Natural killer cell (primary cell): ENCODE data around the gene AP1M2. TPM values are rescaled to one million over a fixed set of nuclear protein-coding genes. Genes with fewer than 3 reads are reported as not detected.

ENCODE experiments used
- ATAC-seq, 3 donors: fragments of 150-1000 bp in 2 of 3; fragments of 200-7000 bp in 1 of 3; cut with Tn5 transposase; 1 replicate in 1 of 3; 2 replicates in 2 of 3; pipeline ENCODE4 v1.10.0; 2021; ENCODE audit warnings: mild to moderate bottlenecking in 2 of 3, moderate library complexity in 2 of 3
- DNase-seq, 2 donors: peaks; one replicate each; pipeline versions ENCODE4 v3.0.0 to v3.0.0-alpha.2; 2013 to 2021; ENCODE audit warnings: mixed read lengths in 1 of 2
- H3K27ac ChIP-seq: one replicate; pipeline ENCODE4 v1.5.1; 2013; ENCODE audit warnings: mild to moderate bottlenecking, low read length
- H3K27me3 ChIP-seq: one replicate; pipeline ENCODE4 v1.6.1; 2013; ENCODE audit warnings: low read length; ENCODE audit not compliant: control insufficient read depth, insufficient read depth
- H3K36me3 ChIP-seq: one replicate; pipeline ENCODE4 v1.6.1; 2013; ENCODE audit warnings: low read length; ENCODE audit not compliant: control insufficient read depth, insufficient read depth
- H3K4me1 ChIP-seq: one replicate; pipeline ENCODE4 v1.6.1; 2013; ENCODE audit warnings: low read length; ENCODE audit not compliant: control insufficient read depth, insufficient read depth
- H3K4me3 ChIP-seq: one replicate; pipeline ENCODE4 v1.5.1; 2013; ENCODE audit warnings: low read length
- H3K9me3 ChIP-seq: one replicate; pipeline ENCODE4 v1.6.1; 2013; ENCODE audit warnings: low read length; ENCODE audit not compliant: control insufficient read depth, insufficient read depth
- H3K27ac Mint-ChIP-seq, 2 donors: one replicate each; pipeline ENCODE4 v1.8.0; 2022; ENCODE audit warnings: mild to moderate bottlenecking in 2 of 2, mixed read lengths in 2 of 2, moderate library complexity in 1 of 2
- H3K27me3 Mint-ChIP-seq, 2 donors: one replicate each; pipeline ENCODE4 v1.8.0; 2022; ENCODE audit warnings: low read depth in 2 of 2, mixed read lengths in 2 of 2
- H3K36me3 Mint-ChIP-seq: one replicate; pipeline ENCODE4 v1.8.0; 2022; ENCODE audit warnings: mixed read lengths
- H3K4me1 Mint-ChIP-seq, 2 donors: one replicate each; pipeline ENCODE4 v1.8.0; 2022; ENCODE audit warnings: mixed read lengths in 2 of 2
- H3K4me3 Mint-ChIP-seq: one replicate; pipeline ENCODE4 v1.8.0; 2022; ENCODE audit warnings: mild to moderate bottlenecking, moderate library complexity, mixed read lengths
- H3K9me3 Mint-ChIP-seq, 2 donors: one replicate each; pipeline ENCODE4 v1.8.0; 2022; ENCODE audit warnings: mixed read lengths in 2 of 2
- CTCF ChIP-seq: fragments of 200-600 bp; IDR thresholded peaks from one replicate; pipeline ENCODE4 v1.8.0; 2022; ENCODE audit warnings: antibody characterized with exemption
- WGBS: methylation state at CpG from one replicate; pipeline ENCODE4 v1.1.7; 2013; ENCODE audit warnings: missing lambda C conversion rate; ENCODE audit not compliant: insufficient coverage; 5-methylcytosine and 5-hydroxymethylcytosine counted together
- intact Hi-C: fragments of 100-400 bp; cut with micrococcal nuclease; formaldehyde crosslinking; loops from one replicate; pipeline ENCODE4 v1.14.2; 2022
- total RNA-seq, 4 donors: library from RNA; stranded (reverse); fragments of 120-200 nt in 1 of 4; gene quantifications; one replicate each; pipeline versions ENCODE4 v1.2.3 to v1.2.4, GENCODE V29; 2013 to 2022

The AP1M2 gene
- total RNA-seq, 3 donors from 2014 or later (not counting 1 experiment from before 2014, with no cell fraction given): 1.3 TPM; not detected in 2

DNA sequence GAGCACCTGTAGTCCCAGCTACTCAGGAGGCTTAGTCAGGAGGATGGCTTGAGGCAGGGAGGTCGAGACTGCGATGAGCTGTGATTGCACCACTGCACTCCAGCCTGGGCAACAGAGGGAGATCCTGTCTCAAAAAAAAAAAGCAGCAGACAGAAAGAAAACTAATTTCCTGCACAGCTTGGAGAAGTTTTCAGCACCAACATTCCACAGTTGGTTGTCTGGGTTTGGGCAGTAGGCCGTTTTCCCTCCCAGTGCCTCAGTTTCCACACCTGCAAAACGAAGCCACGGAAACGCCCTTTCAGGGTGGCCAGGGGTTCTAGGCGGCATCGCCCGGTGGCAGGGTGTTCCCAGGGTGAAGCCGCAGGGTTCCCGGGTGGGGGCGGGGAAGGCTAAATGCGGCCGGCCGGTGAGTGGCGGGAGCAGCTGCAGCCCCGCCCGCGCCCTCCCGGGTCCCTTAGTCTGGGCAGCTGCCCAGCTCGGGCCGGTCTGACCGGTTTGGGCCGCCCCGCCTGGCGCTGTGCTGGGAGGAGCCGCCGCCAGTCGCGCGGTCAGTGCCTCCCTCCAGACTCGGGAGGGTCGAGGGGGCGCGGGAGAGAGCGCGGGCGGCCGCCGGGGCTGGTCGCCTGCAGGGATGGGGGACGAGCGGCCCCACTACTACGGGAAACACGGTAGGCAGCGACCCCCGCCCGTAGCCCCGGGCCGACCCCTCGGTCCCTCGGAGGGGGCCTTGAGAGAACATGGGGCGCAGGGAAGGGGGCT is 38.1 kb upstream of the AP1M2 start, which contains the start of gene SLC44A2:
SLC44A2 (plus strand) TSS at position 551 of the 759 bp plus-strand sequence; CDS start at position 632, 81 bp downstream.
- no peak for TF ChIP-seq CTCF
- H3K9me3 Mint-ChIP-seq: no peaks in the 10 kb centered on the region
- peak within 1 kb of the TSS; percentile 80 to 89 for H3K27ac Mint-ChIP-seq
- no peaks in the 10 kb centered on the region for H3K27me3 Mint-ChIP-seq
- Histone ChIP-seq H3K4me3 (no peak within 1 kb of the TSS), H3K4me1 (peaks cover 45% of the 10 kb centered on the region), H3K9me3 (no peaks in the 10 kb centered on the region), H3K36me3 (peaks cover 32% of the 10 kb centered on the region), H3K27me3 (no peaks in the 10 kb centered on the region), H3K27ac (peak within 1 kb of the TSS; percentile 49)
- peaks cover 42 to 47% of the 10 kb centered on the region in 2 donors for H3K4me1 Mint-ChIP-seq
- peak within 1 kb of the TSS; percentile 83 for H3K4me3 Mint-ChIP-seq
- DNase-seq (no peak), ATAC-seq (peak in 2 of 3 donors; percentile 30 to 36)
- WGBS: 88% methylated on average over 52 of the region's 53 CpGs
- H3K36me3 Mint-ChIP-seq: no peaks in the 10 kb centered on the region
- intact Hi-C loops: no loop called here

- Histone ChIP-seq H3K36me3 (peaks cover 28% of the 10 kb centered on the region), H3K27me3 (no peaks in the 10 kb centered on the region), H3K27ac (peak overlapping the region; percentile 49), H3K4me3 (no peak overlapping the region), H3K4me1 (peaks cover 45% of the 10 kb centered on the region), H3K9me3 (no peaks in the 10 kb centered on the region)
- ATAC-seq (peak; percentile 77 to 86 (median 80)), DNase-seq (peak in 1 of 2 donors; percentile 40)
- TF ChIP-seq CTCF: no peak
- Mint-ChIP-seq H3K4me3 (peak overlapping the region; percentile 83), H3K27ac (peak overlapping the region; percentile 80 to 89), H3K4me1 (peaks cover 42 to 47% of the 10 kb centered on the region in 2 donors), H3K9me3 (no peaks in the 10 kb centered on the region), H3K27me3 (no peaks in the 10 kb centered on the region), H3K36me3 (no peaks in the 10 kb centered on the region)
- intact Hi-C loops: no loop called here
- WGBS: 48% methylated on average over 6 of the region's 6 CpGs
Observed at GRCh38 chr19:10624585-10624984, 37.5 kb upstream of the AP1M2 start.

DNA sequence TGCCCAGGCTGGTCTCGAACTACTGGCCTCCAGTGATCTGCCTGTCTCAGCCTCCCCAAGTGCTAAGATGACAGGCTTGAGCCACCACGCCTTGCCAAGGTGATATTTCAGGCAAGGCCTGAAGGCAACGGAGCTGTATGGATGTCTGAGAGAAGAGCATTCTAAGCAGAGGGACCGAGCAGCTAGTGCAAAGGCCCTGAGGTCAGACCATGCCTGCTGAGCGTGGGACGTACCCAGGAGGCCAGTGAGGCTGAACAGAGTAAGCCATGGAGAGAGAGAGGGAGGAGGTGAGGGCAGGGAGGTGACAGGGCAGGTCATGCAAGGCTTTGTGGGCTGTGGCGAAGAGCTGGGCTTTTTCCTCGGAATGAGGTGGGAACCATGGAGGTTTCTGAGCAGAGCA is 34.9 kb upstream of the AP1M2 start:
- Histone ChIP-seq H3K9me3 (no peaks in the 10 kb centered on the region), H3K27me3 (no peaks in the 10 kb centered on the region), H3K36me3 (peaks cover 7% of the 10 kb centered on the region), H3K27ac (no peak overlapping the region), H3K4me3 (no peak overlapping the region), H3K4me1 (peaks cover 52% of the 10 kb centered on the region)
- no peak for TF ChIP-seq CTCF
- Mint-ChIP-seq H3K27me3 (no peaks in the 10 kb centered on the region), H3K9me3 (no peaks in the 10 kb centered on the region), H3K4me3 (peak overlapping the region; percentile 21), H3K27ac (peak overlapping the region; percentile 86 to 89), H3K36me3 (no peaks in the 10 kb centered on the region), H3K4me1 (peaks cover 48 to 54% of the 10 kb centered on the region in 2 donors)
- DNase-seq (no peak), ATAC-seq (no peak)
- 95% methylated on average over 8 of the region's 8 CpGs for WGBS
- intact Hi-C loops: no loop called here
